SK-N-MC (cell line): ENCODE data around the gene LRP1B.
"Not testable (repeated sequence)": the region's sequence is repeated elsewhere in the genome, so short reads cannot be mapped to it uniquely, and the experiment has no call there.

ENCODE experiments used
- DNase-seq: peaks from one replicate; pipeline ENCODE4 v3.0.0-alpha.2; 2011; ENCODE audit warnings: low read depth, low spot score
- H3K27ac ChIP-seq: fragments of 200-600 bp; sonication (generic); 2 replicates; pipeline ENCODE4 v1.5.1; 2016; ENCODE audit warnings: mixed run types
- H3K36me3 ChIP-seq: fragments of 200-600 bp; sonication (generic); 2 replicates; pipeline ENCODE4 v1.6.1; 2017; ENCODE audit warnings: antibody characterized with exemption, low read length, mixed read lengths; ENCODE audit not compliant: insufficient read depth
- H3K4me3 ChIP-seq: fragments of 200-600 bp; sonication (generic); 2 replicates; pipeline ENCODE4 v1.5.1; 2016
- H3K9ac ChIP-seq: fragments of 200-600 bp; sonication (generic); 2 replicates; pipeline ENCODE4 v1.8.0; 2017; ENCODE audit warnings: mixed run types, mixed read lengths; ENCODE audit not compliant: insufficient read length
- H3K9me3 ChIP-seq: fragments of 200-600 bp; sonication (generic); 2 replicates; pipeline ENCODE4 v1.6.1; 2017; ENCODE audit warnings: low read depth, mild to moderate bottlenecking, antibody characterized with exemption, low read length, moderate library complexity, mixed read lengths
- EZH2 ChIP-seq: fragments of 200-600 bp; sonication (generic); IDR thresholded peaks from one replicate; pipeline ENCODE4 v1.6.1; 2017; ENCODE audit warnings: antibody characterized with exemption
- FOXP2 ChIP-seq: optimal IDR thresholded peaks from 2 replicates; pipeline ENCODE3; 2011; ENCODE audit warnings: mild to moderate bottlenecking, moderate library complexity; ENCODE audit not compliant: insufficient read depth; ENCODE audit errors: extremely low read length, control extremely low read depth
- POLR2AphosphoS5 ChIP-seq: IDR thresholded peaks from 2 replicates; pipeline ENCODE4 v1.6.1; 2012; ENCODE audit warnings: mild to moderate bottlenecking, low read depth, low read length, borderline replicate concordance

LRP1B gene

DNA sequence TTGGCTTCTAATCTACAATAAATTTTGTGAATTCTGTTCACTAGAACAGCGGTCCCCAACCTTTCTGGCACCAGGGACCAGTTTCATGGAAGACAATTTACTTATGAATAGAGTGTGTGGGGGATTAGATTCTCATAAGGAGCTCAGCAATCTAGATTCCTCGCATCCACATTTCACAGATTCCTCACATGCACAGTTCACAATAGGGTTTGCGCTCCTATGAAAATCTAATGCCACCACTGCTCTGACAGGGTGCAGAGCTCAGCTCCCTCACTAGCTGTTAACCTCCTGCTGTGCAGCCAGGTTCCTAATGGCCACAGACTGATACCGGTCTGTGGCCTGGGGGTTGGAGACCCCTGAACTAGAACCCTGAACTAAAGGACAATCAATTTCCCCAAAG is 1782.0 kb downstream of the LRP1B start:
- Histone ChIP-seq H3K36me3 (no peaks in the 10 kb centered on the region), H3K9me3 (peaks cover 6% of the 10 kb centered on the region; the same call in 1 of the 2 replicates), H3K27ac (no peak overlapping the region; the same call in 1 of the 2 replicates), H3K4me3 (no peak overlapping the region), H3K9ac (no peak overlapping the region)
- no peak for TF ChIP-seq EZH2
- no peak for TF ChIP-seq POLR2AphosphoS5
- no peak for TF ChIP-seq FOXP2
- DNase-seq: no peak

DNA sequence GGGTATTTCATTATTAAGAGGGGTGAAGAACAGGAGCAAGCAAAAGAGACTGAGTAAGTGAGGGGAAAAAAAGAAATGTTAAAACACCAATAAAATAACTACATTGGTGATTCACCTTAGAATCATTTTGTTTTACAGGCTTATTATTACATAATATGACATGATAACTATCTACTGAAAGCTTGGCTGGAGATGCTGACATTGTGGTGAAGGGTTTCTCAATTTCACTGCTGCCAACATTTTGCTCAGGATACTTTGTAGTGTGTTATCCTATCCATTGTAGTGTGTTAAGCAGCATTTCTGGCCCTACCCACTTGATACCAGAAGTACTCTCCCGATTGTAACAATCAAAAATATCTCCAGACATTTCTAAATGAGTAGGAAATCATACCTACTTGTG is 1786.0 kb downstream of the LRP1B start:
- TF ChIP-seq POLR2AphosphoS5: no peak
- no peak for TF ChIP-seq FOXP2
- no peak for TF ChIP-seq EZH2
- DNase-seq: no peak
- Histone ChIP-seq H3K9me3 (no peaks in the 10 kb centered on the region), H3K9ac (no peak overlapping the region), H3K36me3 (no peaks in the 10 kb centered on the region), H3K27ac (no peak overlapping the region), H3K4me3 (no peak overlapping the region)

DNA sequence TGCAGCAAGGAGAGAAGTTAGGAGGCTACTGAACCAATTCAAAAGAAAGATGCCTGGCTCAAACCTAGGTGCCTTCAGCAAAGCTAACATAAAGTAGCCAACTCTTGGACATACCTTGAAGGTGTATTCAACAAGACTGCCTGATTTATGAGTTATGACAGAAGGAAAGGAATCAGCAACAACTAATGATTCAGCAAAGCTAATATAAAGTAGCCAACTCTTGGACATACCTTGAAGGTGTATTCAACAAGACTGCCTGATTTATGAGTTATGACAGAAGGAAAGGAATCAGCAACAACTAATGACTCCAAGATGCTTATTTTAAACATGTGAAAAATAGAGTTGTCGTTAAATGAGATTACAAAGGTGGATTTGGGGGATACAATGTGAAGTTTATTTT is 1786.5 kb downstream of the LRP1B start:
- H3K9me3 ChIP-seq, H3K4me3 ChIP-seq, H3K27ac ChIP-seq, H3K9ac ChIP-seq, DNase-seq, H3K36me3 ChIP-seq: not testable (repeated sequence)

DNA sequence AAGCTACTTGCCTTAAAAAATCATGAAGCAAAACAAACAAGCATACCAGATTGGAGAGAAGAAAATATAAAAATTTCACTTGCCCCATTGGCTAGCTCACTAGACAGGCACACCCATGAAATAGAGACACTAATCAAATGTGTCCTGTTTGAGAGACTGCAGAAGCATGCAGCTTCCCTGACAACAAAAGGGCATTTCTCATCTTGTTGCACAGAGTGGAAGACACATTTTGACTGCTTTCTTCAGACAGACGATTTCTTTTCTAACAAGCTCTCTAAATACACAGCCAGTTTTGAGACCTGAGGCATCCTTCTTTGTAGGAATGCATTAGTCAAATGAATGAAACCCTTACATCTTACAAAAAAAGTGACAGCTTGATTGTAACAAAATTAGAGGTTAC is 1792.0 kb downstream of the LRP1B start:
- Histone ChIP-seq H3K27ac (no peak overlapping the region), H3K36me3 (no peaks in the 10 kb centered on the region), H3K9me3 (no peaks in the 10 kb centered on the region), H3K4me3 (no peak overlapping the region), H3K9ac (no peak overlapping the region)
- no peak for DNase-seq
- TF ChIP-seq EZH2 (no peak), POLR2AphosphoS5 (no peak), FOXP2 (no peak)

DNA sequence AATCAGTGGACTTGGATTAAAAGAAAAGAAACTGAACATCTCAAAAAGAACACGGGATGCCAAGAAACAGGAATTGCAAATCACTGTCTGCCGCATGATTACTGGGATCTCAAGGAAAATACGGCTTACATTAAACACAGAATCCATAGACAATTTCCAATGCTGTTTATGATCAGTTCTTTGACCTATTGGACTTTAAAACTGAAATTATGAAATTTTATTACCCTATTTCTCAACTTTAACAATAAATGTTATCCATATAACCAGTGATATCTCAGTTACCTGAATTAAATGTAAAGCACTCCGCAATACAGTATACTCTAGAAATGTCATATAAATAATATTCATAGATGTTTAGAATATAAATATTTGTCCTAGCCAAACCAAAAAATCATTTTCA is 1793.8 kb downstream of the LRP1B start:
- no peaks in the 10 kb centered on the region for H3K36me3 ChIP-seq
- H3K27ac ChIP-seq: no peak overlapping the region
- no peaks in the 10 kb centered on the region for H3K9me3 ChIP-seq
- no peak overlapping the region for H3K9ac ChIP-seq
- H3K4me3 ChIP-seq: no peak overlapping the region
- DNase-seq: no peak
- no peak for TF ChIP-seq EZH2
- no peak for TF ChIP-seq FOXP2
- TF ChIP-seq POLR2AphosphoS5: no peak

DNA sequence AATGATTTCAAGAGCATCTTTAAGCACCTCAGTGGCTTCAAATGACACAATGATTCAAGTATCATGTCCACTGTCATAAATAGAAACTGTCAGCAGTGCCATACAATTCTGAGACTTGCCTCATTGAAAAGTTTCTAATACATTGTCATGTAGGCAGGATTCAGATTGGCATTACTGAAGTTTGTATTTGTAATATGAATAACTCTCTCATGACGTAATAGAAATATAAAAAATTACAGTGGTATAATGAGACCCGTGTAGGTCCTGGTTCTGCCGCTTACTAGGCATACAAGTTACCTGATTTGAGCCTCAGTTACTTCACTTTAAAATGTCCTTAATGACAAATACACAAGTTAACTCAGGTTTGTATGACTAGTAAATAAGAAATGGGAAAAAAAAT is 1814.5 kb downstream of the LRP1B start:
- TF ChIP-seq POLR2AphosphoS5: no peak
- no peak for TF ChIP-seq FOXP2
- no peak for TF ChIP-seq EZH2
- Histone ChIP-seq H3K9ac (no peak overlapping the region), H3K36me3 (no peaks in the 10 kb centered on the region), H3K27ac (no peak overlapping the region), H3K9me3 (no peaks in the 10 kb centered on the region), H3K4me3 (no peak overlapping the region)
- DNase-seq: no peak

DNA sequence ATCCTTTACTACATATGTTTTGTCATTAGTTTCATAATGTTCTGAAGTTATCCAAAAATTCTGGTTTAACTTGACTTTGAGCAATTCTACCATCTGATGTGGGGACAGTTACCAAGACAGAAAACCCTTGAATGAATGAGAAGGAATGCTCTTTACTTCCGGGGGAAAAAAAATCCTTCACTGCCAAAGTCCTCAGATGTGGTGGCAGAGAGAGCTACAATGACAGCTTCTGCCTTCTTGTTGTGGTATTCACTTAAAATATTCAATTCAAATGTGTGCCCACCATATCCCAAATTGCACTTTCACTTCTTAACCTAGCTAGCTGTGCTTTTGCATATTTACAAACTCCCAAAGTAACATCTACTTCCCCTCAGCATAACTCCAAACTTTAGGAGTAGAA is 1818.9 kb downstream of the LRP1B start:
- TF ChIP-seq FOXP2: no peak
- TF ChIP-seq EZH2: no peak
- TF ChIP-seq POLR2AphosphoS5: no peak
- Histone ChIP-seq H3K27ac (no peak overlapping the region), H3K36me3 (no peaks in the 10 kb centered on the region), H3K9ac (no peak overlapping the region), H3K4me3 (no peak overlapping the region), H3K9me3 (no peaks in the 10 kb centered on the region)
- no peak for DNase-seq

DNA sequence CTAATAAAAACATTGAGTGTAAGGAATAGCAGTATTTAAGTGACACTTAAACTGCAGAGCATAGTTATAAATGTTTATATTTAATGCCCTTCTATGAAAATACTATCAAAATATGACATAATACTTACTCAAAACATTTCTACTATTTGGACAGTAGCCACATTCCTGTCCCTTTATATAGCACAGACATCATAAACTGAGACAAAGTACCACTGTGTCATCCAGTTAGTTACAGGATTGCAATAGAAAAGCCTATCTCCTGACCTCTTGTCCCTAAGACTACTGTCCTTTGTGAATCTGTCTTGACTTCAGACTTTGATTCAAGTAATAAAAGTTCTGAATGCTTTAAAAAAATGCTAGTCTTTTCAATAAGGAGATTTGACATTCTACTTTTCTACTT is 1822.1 kb downstream of the LRP1B start:
- H3K9me3 ChIP-seq: no peaks in the 10 kb centered on the region
- no peak overlapping the region for H3K4me3 ChIP-seq
- H3K36me3 ChIP-seq: no peaks in the 10 kb centered on the region
- TF ChIP-seq POLR2AphosphoS5 (no peak), FOXP2 (no peak), EZH2 (no peak)
- no peak for DNase-seq
- no peak overlapping the region for H3K9ac ChIP-seq
- no peak overlapping the region for H3K27ac ChIP-seq

DNA sequence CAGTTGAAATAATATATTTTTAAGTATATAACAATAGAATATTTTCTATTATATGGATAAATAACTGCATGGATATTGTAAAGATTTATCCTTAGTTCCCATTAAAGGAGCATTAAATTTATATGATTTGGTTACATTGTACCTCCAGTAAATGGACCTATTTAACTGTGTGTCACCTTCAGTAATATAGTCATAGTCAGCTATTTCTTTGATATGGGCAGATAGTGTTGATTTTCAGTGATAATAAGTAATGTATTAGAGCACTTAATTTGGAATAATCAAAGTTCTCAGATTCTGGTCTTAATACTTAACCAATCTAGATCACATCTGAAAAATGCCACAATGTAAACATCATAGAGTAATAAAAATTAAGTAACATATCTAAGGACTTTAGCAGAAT is 1823.3 kb downstream of the LRP1B start:
- no peak for DNase-seq
- no peak for TF ChIP-seq POLR2AphosphoS5
- H3K9ac ChIP-seq: no peak overlapping the region
- no peaks in the 10 kb centered on the region for H3K36me3 ChIP-seq
- no peak overlapping the region for H3K27ac ChIP-seq
- no peak overlapping the region for H3K4me3 ChIP-seq
- H3K9me3 ChIP-seq: no peaks in the 10 kb centered on the region

DNA sequence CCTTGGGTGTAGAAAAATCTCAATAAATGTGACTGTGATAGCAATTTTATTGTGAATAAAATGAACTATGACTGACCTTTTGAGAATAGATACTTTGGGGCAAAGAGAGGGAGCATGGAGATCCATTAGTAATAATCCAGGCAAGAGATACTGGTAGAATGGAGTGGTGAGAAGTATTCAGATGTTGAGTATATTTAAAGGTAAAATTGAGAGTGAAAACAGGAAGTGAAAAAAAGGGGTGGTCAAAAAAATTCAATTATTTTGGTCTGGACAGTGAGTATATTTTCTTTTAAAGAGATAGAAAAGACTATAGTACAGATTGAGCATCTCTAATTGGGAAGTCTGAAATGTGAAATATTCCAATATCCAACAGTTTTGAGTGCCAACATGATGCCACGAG is 1835.0 kb downstream of the LRP1B start:
- H3K4me3 ChIP-seq: no peak overlapping the region
- DNase-seq: no peak
- no peak overlapping the region for H3K9ac ChIP-seq
- no peak for TF ChIP-seq FOXP2
- TF ChIP-seq POLR2AphosphoS5: no peak
- no peak for TF ChIP-seq EZH2
- H3K27ac ChIP-seq: no peak overlapping the region
- no peaks in the 10 kb centered on the region for H3K9me3 ChIP-seq
- H3K36me3 ChIP-seq: no peaks in the 10 kb centered on the region
